M059J (cell line): ENCODE data around the gene PCSK2. TPM values are rescaled to one million over a fixed set of nuclear protein-coding genes. Genes with fewer than 3 reads are reported as not detected.

Experiments used
- DNase-seq: peaks from one replicate; pipeline ENCODE4 v3.0.0-alpha.2; 2012; ENCODE audit warnings: low read depth
- total RNA-seq: library from RNA; depleted of rRNA; stranded (reverse); fragments of >200 nt; shearing (Covaris generic); gene quantifications from 2 replicates; pipeline ENCODE4 v1.2.3, GENCODE V29; 2014

The PCSK2 gene
- total RNA-seq, 1 experiment from 2014 or later = 0.02 TPM

GRCh38 chr20:17334932-17335331 lies 108.1 kb downstream of the PCSK2 start:
- DNase-seq = no peak

DNA sequence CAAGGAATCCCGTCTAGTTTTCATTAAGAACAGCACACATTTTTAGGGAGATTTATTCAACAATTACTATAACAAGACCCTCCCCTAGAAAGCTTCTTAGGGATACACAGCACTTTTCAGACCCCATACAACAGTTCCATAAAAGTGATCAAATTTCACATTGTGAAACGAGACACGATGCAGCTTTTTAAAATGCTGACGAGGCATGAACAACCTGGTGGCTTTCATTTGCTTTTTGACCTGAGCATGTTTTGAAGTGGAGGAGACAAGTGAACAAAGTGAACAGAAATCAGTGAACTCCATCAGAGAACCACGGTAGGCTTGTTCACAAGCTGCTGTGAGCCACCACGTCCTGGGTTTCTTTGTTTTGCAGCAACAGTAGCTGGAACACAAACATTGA lies 112.2 kb downstream of the PCSK2 start:
- DNase-seq = no peak

GRCh38 chr20:17343091-17343490 lies 116.3 kb downstream of the PCSK2 start:
- no peak for DNase-seq

GRCh38 chr20:17343656-17344452 lies 117.0 kb downstream of the PCSK2 start:
- DNase-seq = no peak

DNA sequence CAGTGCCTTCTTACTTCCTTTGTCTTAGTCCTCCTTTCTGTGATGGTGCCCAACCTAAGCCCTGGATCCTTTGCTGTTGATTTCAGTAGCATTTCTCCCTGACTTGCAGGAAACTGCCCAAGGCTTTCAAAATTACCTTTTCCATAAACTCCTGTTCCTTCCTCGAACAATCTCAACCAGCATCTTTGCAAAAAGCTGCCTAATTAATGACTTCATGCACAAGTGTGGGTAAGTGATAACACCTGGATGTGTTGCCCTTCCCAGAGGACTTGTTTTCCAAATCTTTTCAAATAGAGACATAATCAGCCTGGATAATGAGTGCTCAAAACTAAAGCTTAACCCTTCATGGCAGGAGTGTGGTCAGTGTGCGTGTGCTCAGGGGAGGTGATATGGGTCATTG lies 118.0 kb downstream of the PCSK2 start:
- no peak for DNase-seq

- DNase-seq = no peak
Measured at GRCh38 chr20:17345321-17345720, 118.5 kb downstream of the PCSK2 start.

GRCh38 chr20:17350321-17350720 lies 123.5 kb downstream of the PCSK2 start:
- no peak for DNase-seq

DNA sequence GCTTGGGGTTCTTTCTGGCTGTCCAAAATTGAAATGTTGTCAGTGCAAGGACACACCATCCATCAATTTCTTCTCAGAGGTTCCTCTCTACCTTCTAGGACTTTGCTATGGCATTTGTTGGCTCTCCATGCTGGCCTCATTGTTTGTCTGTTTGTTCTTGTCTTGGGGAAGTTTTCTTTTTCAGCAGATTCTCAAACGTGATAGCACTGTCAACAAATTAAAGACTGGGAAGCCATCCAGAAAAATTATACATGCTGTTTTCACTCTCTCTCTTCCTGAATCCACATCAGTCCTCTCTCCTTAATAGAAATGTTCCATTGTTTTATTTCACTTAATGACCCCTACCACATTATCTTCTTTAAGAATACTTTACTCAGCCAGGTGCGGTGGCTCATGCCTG lies 130.4 kb downstream of the PCSK2 start:
- no peak for DNase-seq

DNA sequence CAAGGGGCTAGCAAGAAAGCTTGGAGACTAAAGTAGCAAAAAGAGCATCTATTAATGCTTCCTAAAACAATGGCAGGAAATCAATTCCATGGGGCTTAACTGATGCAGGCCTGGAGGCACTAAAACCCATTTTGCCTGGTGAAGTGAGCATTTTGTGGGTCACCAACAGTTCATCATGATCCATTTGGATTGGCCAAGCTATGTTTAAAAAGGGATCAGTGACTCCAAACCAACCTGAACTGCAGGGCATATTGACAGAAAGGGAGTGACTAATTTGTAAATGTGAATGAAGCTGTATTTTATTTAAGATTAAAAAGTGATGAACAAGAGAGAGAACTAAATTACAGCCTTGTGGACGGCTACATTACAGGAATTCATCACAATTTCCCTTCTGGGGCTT lies 132.0 kb downstream of the PCSK2 start:
- no peak for DNase-seq

- no peak for DNase-seq
Measured at GRCh38 chr20:17364681-17365080, 137.8 kb downstream of the PCSK2 start.

GRCh38 chr20:17365831-17366230 lies 139.0 kb downstream of the PCSK2 start:
- no peak for DNase-seq

DNA sequence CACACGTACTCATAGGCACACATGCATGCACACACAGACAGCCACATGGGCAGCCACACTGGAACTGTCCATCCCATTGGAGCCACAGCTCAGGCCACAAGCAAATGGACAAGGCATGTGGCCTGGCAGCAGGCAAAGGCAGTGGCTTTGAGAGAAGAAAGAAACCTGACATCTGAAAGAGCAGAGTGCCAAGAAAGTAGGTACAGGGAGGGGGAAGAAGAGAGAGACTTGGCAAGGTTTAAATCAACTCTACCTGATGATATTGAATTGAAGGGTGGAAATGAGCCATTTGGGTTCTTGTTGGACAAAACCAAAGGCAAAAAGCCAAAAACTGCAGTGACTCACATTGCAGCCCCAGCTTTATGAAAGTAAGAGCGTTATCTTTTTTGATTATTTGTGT lies 142.7 kb downstream of the PCSK2 start:
- DNase-seq = no peak

DNA sequence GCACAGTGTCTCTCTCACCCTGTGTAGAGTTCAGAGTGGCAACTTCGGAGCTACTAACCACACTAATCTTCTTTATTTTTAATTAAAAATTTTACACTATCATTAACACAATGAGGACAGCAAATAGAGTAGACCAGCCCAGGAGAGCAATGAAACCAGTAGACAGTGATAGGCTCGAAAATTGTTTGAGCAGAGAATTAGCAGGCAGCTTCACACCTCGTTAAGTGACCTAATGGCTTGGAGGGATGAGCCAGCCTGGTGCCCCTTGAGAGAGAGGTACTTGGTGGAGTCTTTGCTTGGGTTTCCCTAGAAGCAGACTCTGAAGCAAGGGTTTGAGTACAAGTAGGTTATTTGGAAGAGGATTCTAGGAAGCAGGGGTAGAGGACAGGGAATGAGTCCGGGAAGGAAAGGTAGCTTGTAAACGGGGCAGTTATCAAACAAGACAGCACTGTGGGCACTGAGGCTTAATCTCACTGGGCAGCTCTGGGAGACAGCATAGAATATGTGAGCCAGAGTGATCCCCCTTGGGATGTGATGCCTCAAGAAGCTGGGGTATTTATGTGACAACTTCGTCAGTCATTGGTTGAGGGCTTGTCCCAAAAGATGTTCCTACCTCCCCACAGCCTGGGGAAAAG lies 146.1 kb downstream of the PCSK2 start:
- no peak for DNase-seq

DNA sequence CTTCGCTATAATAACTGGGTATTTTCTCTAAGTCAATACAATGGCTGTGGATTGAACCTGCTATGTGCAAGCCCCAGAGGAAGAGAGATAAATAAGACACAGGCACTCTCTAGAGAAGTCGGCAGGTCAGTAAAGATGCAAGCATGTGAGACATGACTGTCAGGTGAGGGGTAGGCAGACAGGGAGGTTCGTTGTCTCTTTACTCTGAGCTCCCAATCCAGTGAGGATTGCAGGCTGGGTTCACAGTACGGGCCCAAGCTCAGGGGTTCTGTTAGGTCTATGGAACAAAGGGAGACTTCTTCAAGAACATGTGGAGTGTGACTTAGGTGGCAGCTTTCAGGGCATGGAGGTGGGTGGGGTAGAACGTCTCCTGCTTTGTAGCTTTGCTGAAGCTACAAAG lies 147.2 kb downstream of the PCSK2 start:
- no peak for DNase-seq

GRCh38 chr20:17376031-17376430 lies 149.2 kb downstream of the PCSK2 start:
- DNase-seq = no peak

- DNase-seq = no peak
Measured at GRCh38 chr20:17377231-17377630, 150.4 kb downstream of the PCSK2 start.

GRCh38 chr20:17379651-17380050 lies 152.8 kb downstream of the PCSK2 start:
- no peak for DNase-seq

- DNase-seq = no peak
Measured at GRCh38 chr20:17380801-17381200, 154.0 kb downstream of the PCSK2 start.

DNA sequence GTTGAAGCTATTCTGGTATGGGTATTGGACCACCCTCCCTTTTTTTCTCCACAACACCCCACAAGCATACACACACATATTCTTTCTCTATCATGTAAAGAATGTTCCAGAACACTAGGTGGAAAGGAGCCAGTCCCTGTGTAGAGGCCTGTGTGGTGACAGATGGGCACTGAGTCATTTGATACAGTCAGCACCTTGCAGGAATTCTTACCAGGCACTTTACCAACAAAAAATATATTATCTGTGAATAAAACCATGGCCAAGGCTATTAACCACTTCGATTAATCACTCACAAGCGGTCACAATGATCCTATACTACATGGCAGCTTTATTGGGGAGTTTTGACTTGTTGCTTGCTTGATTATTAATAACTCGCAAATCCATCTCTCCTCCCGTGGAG lies 154.9 kb downstream of the PCSK2 start:
- peak; percentile 20 for DNase-seq

DNA sequence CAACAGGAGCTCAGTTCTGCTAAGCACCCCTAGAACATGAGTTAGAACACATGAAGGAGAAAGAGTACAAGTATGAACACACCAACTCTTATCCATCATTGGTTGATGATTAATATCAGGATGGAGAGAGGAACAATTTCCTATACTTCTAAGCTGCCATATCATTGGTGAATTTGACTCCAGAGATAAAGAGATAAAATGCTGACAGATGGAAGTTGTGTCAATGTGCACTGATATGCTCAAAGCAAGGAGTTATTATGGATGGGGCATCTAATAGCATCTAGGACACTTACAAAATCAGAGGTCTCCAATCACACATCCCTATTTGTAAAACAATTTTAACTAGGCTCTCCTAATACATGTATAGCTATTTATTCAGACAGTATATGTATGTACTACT lies 159.0 kb downstream of the PCSK2 start:
- no peak for DNase-seq

DNA sequence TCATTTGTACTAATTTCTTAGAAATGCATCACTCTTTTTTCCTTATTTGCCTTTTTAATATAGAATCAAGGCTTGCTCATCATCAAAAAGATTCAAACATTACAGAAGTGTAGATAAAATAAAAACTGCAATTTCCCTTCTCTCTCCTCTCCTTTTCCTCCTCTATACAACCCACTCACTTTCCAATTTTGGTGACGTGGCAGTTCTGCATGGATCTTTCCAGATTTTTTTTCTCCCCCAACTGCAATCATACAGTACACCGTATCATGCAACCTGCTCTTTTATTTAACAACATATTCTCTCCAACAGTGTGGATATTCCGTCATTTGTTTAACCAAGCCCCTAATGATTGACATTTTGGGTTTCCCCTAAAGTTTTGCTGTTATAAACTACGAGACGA lies 163.8 kb downstream of the PCSK2 start:
- no peak for DNase-seq

DNA sequence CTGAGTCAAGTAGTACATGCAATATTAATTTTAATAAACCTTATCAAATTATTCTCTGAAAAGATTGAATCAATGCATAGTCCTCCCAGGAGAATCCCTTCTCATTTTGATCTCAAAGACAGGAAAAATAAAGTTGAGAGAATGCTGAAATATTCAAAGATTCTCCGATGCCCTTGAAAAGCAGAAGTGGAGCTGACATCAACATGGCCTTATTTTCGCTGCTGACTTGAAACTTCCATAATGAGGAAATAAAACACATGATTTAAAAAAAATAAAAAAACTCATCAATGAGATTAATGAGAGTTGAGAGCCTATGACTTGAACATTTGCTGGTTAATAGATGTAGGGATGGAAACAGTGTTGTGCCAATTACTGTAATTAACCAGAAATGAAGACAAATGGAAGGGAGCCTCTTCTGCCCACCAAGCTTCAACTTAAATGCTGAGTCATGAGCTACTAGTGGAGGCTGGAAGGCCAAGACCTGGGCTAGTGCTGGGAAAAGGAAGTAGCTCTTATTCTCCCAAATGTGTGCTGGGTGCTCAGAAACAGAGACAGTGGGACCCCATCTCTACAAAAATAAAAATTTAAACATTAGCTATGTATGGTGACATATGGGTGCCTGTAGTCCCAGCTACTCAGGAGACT lies 164.4 kb downstream of the PCSK2 start:
- no peak for DNase-seq

GRCh38 chr20:17394411-17394810 lies 167.6 kb downstream of the PCSK2 start:
- peak; percentile 40 for DNase-seq
